Right atrium auricular region (tissue), 2 donors: ENCODE results near the gene RTP5. TPM values are rescaled to one million over a fixed set of nuclear protein-coding genes. Genes with fewer than 3 reads are reported as not detected.
"Not testable (repeated sequence)": the region's sequence is repeated elsewhere in the genome, so short reads cannot be mapped to it uniquely, and the experiment has no call there.

Experiments used
- DNase-seq: peaks from one replicate; pipeline ENCODE4 v3.0.0-alpha.2; 2019; ENCODE audit warnings: low spot score
- H3K27ac ChIP-seq, 2 donors: fragments of 200-600 bp; sonication (generic); 1 replicate in 1 of 2; 2 replicates in 1 of 2; pipeline ENCODE4 v1.5.1; 2016 to 2019
- H3K27me3 ChIP-seq, 2 donors: fragments of 200-600 bp; sonication (generic); one replicate each; pipeline versions ENCODE4 v1.5.1 to v1.6.0; 2017 to 2019
- H3K36me3 ChIP-seq: fragments of 200-600 bp; sonication (generic); one replicate; pipeline ENCODE4 v1.5.1; 2016
- H3K4me1 ChIP-seq, 2 donors: fragments of 200-600 bp; sonication (generic); one replicate each; pipeline versions ENCODE4 v1.5.1 to v1.6.0; 2017 to 2019
- H3K4me3 ChIP-seq, 2 donors: fragments of 200-600 bp; sonication (generic); 1 replicate in 1 of 2; 2 replicates in 1 of 2; pipeline ENCODE4 v1.5.1; 2017 to 2019; ENCODE audit warnings: mild to moderate bottlenecking in 1 of 2, moderate library complexity in 1 of 2
- H3K9me3 ChIP-seq, 2 donors: fragments of 200-600 bp; sonication (generic); one replicate each; pipeline ENCODE4 v1.5.1; 2019
- CTCF ChIP-seq, 2 donors: fragments of 200-600 bp; sonication (generic); IDR thresholded peaks; one replicate each; pipeline ENCODE4 v1.5.1; 2019; ENCODE audit warnings: antibody characterized with exemption in 2 of 2
- total RNA-seq, 2 donors: library from RNA; depleted of rRNA; stranded (reverse); fragments of >200 nt; gene quantifications; one replicate each; pipeline ENCODE4 v1.1.0, GENCODE V29; 2016

The RTP5 gene
- total RNA-seq, 2 donors from 2014 or later: not detected

- H3K9me3 ChIP-seq: no peaks in the 10 kb centered on the region
- no peak for TF ChIP-seq CTCF (IDR thresholded peaks at IDR 0.05)
- no peak for DNase-seq
- H3K36me3 ChIP-seq: no peaks in the 10 kb centered on the region
- H3K4me3 ChIP-seq: peak overlapping the region in 1 of 2 donors; percentile 50
- no peaks in the 10 kb centered on the region for H3K27me3 ChIP-seq
- peaks cover 0 to 29% of the 10 kb centered on the region in 2 donors for H3K4me1 ChIP-seq
- no peak overlapping the region for H3K27ac ChIP-seq
Measured at GRCh38 chr2:241902357-241902991, 32.9 kb downstream of the RTP5 start.

DNA sequence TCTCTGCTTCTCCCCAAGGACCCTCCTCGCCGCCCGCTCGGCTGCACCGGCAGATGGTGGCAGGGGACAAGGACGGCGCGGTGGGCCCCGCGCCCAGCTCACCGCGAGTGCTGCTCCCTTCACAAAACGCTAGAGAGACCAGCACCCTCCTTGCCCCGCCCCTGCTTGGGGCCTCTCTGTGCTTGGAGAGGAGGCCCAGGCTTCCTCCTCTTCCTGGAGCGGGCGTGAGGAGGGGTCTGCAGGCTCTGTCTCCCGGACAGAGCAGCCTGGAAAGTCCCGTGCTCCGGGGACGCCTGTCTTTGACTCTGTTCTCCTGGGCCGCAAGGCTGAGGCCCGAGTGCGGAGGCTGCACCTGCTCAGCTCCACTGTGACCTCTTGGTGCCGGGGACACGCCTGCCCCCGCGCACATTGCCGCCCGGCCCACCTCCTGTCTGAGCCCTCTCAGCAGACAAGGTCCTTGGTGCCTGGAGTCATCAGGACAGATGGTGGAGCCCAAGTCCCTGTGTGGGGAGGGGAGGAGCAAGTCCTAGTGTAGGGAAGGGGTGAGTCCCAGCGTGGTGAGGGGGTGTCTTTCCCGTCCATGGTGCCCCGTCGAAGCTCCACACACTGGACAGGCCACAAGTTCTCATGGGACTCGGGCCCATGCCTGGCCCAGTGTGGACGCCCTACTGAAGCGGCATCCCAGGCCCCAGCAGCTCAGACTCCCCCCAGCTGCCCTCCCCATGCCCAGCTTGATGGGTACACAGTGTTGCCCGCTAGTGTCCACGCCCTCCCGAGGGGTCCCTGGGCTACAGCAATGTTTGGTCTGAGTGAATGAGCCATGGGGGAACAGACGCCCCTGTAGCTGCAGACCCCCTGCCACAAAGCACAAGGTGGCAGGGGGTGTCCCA lies 33.8 kb downstream of the RTP5 start:
- no peak overlapping the region for H3K27ac ChIP-seq
- TF ChIP-seq CTCF (IDR thresholded peaks at IDR 0.05): no peak
- H3K4me3 ChIP-seq: no peak overlapping the region
- no peak for DNase-seq
- H3K9me3 ChIP-seq: no peaks in the 10 kb centered on the region
- H3K4me1 ChIP-seq: peaks cover 0 to 29% of the 10 kb centered on the region in 2 donors
- H3K27me3 ChIP-seq: no peaks in the 10 kb centered on the region
- H3K36me3 ChIP-seq: no peaks in the 10 kb centered on the region

DNA sequence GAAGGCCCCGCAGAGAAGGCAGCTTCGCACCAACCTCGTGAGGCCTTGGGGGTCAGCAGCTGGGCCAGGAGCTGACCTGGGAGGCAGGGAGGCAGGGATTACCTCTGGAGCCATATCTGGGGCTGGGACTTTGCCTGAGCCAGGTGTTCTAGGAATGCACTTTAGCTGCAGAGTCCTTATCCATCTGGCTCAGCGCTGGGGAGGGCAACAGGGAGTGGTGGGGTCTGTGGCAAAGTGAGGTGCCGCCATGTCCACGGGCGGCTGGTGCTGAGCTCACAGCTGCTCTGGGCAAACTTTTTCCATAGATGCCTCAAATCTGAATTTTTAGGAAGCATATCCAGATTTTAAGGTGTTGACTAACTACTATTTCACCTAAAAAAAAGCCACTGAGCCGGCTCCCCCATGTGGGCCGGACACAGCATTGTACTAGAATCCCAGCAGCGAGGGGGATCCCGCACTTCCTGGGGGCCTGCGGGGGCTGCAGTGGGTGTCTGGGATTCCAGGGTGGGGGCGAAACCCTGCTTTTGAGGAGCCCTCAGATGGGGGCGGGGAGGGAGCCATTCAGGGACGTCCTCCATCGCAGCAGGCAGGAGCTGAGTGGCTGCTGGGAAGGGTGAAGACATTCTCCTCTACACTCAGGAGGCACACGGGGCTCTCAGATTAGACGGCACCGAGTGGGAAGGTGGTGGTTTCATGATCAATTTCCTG lies 34.6 kb downstream of the RTP5 start:
- no peak for TF ChIP-seq CTCF (IDR thresholded peaks at IDR 0.05)
- no peak for DNase-seq
- Histone ChIP-seq H3K9me3 (no peaks in the 10 kb centered on the region), H3K4me3 (no peak overlapping the region), H3K36me3 (no peaks in the 10 kb centered on the region), H3K27me3 (no peaks in the 10 kb centered on the region), H3K4me1 (peaks cover 0 to 29% of the 10 kb centered on the region in 2 donors), H3K27ac (no peak overlapping the region)

GRCh38 chr2:241904791-241905710 lies 35.5 kb downstream of the RTP5 start:
- Histone ChIP-seq H3K27ac (no peak overlapping the region), H3K9me3 (no peaks in the 10 kb centered on the region), H3K36me3 (no peaks in the 10 kb centered on the region), H3K4me3 (no peak overlapping the region), H3K4me1 (peaks cover 0 to 22% of the 10 kb centered on the region in 2 donors), H3K27me3 (no peaks in the 10 kb centered on the region)
- DNase-seq: no peak
- TF ChIP-seq CTCF (IDR thresholded peaks at IDR 0.05): no peak

DNA sequence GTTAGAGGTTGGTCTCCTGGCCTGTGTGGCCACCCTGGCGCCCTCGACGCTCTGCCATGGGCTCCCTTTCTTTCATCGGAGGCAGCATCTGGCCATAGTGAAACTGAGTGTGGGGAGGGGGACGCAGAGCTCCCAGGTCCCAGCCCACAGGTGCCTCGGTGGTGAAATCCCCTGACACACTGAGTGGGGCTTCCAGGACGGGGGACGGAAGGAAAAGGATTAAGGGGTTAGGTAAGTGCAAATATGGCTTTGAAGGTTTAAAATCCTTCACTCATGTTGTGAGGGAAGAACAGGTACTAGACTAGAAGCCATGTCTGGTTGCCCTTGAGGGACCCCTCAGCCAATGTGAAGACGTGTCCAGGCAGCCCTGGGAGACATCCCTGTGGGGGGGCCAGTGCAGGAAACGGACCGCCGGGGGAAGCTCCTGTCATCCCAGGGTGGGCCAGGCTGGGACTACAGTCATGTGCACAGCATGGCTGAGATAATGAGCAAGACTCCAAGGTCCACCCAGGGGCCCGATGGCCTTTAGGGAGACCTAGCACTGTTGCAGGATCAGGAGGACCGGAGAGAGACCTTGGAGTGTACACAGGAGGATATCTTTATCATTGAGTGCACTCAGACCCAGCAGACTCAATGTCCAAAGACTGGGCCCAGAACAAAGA lies 36.3 kb downstream of the RTP5 start:
- no peak for DNase-seq
- H3K27ac ChIP-seq: no peak overlapping the region

DNA sequence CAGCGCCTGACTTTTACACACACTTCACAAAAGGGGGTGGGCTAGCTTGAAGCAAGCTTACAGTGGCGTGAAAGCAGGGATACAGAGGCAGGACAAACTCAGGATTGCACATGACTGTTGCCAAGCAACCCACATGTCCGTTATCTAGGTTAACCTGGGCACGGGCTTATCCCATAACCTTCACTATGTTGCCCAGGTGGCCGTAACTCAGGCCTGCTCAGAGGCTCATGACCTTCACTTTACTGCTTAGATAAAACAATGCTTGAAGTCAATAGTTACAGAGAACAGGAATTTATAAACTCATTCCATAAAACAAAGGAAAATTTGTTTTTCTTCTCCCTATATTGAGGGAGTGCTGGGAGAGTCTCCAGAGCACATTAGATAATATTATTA lies 36.8 kb downstream of the RTP5 start:
- not testable (repeated sequence) for H3K4me1 ChIP-seq, DNase-seq, H3K27ac ChIP-seq, H3K36me3 ChIP-seq, H3K9me3 ChIP-seq, H3K4me3 ChIP-seq, H3K27me3 ChIP-seq

More for the DNA sequence above, 36.3 kb downstream of the RTP5 start:
- H3K36me3 ChIP-seq: no peaks in the 10 kb centered on the region
- H3K9me3 ChIP-seq: no peaks in the 10 kb centered on the region
- H3K4me3 ChIP-seq: no peak overlapping the region
- no peaks in the 10 kb centered on the region for H3K27me3 ChIP-seq
- H3K4me1 ChIP-seq: peaks cover 0 to 14% of the 10 kb centered on the region in 2 donors
- no peak for TF ChIP-seq CTCF (IDR thresholded peaks at IDR 0.05)
